Loucy (cell line): ENCODE results near the gene MTMR3.
"Not testable (repeated sequence)": the region's sequence is repeated elsewhere in the genome, so short reads cannot be mapped to it uniquely, and the experiment has no call there.

Experiments
- H2AFZ ChIP-seq: fragments of 200-600 bp; sonication (generic); 2 replicates; pipeline ENCODE4 v1.6.0; 2016; ENCODE audit warnings: antibody characterized with exemption, mild to moderate bottlenecking, low read length, moderate library complexity
- H3F3A ChIP-seq: fragments of 200-600 bp; 2 replicates; pipeline ENCODE4 v1.6.0; 2016; ENCODE audit warnings: antibody characterized with exemption, low read depth, mild to moderate bottlenecking
- H3K27me3 ChIP-seq: fragments of 200-600 bp; sonication (generic); 2 replicates; pipeline ENCODE4 v1.6.1; 2014; ENCODE audit warnings: low read length, mild to moderate bottlenecking; ENCODE audit not compliant: insufficient read depth, poor library complexity, severe bottlenecking
- H3K36me3 ChIP-seq: fragments of 200-600 bp; sonication (generic); 2 replicates; pipeline ENCODE4 v1.6.1; 2016; ENCODE audit warnings: low read length; ENCODE audit not compliant: insufficient read depth
- H3K4me1 ChIP-seq: fragments of 200-600 bp; sonication (generic); 2 replicates; pipeline ENCODE4 v1.5.1; 2014; ENCODE audit warnings: low read length, mild to moderate bottlenecking; ENCODE audit not compliant: insufficient read depth, poor library complexity, severe bottlenecking
- H3K4me2 ChIP-seq: fragments of 200-600 bp; sonication (generic); 2 replicates; pipeline ENCODE4 v1.6.0; 2014; ENCODE audit warnings: antibody characterized with exemption, low read length, low read depth, mild to moderate bottlenecking; ENCODE audit not compliant: poor library complexity, severe bottlenecking
- H3K4me3 ChIP-seq: fragments of 200-600 bp; sonication (generic); 2 replicates; pipeline ENCODE4 v1.5.1; 2014; ENCODE audit warnings: low read length, mild to moderate bottlenecking, mixed read lengths; ENCODE audit not compliant: poor library complexity, severe bottlenecking
- H3K79me2 ChIP-seq: fragments of 200-600 bp; sonication (generic); 2 replicates; pipeline ENCODE4 v1.6.1; 2014; ENCODE audit warnings: low read length; ENCODE audit not compliant: insufficient read depth
- H3K9ac ChIP-seq: fragments of 200-600 bp; sonication (generic); 2 replicates; pipeline ENCODE4 v1.6.0; 2014; ENCODE audit warnings: mild to moderate bottlenecking, low read depth, low read length, moderate library complexity; ENCODE audit not compliant: poor library complexity, severe bottlenecking
- H3K9me2 ChIP-seq: fragments of 200-600 bp; sonication (generic); replicated peaks from 2 replicates; pipeline ENCODE4 v1.6.1; 2016; ENCODE audit warnings: low read depth, low read length, mixed read lengths
- H3K9me3 ChIP-seq: fragments of 200-600 bp; sonication (generic); 2 replicates; pipeline ENCODE4 v1.6.1; 2014; ENCODE audit warnings: mild to moderate bottlenecking, antibody characterized with exemption, low read length, low read depth; ENCODE audit not compliant: insufficient read depth
- H4K20me1 ChIP-seq: fragments of 200-600 bp; sonication (generic); 2 replicates; pipeline ENCODE4 v1.6.0; 2014; ENCODE audit warnings: antibody characterized with exemption, low read length, mild to moderate bottlenecking; ENCODE audit not compliant: insufficient read depth, poor library complexity, severe bottlenecking
- EZH2phosphoT487 ChIP-seq: fragments of 200-600 bp; IDR thresholded peaks from 2 replicates; pipeline ENCODE4 v1.6.1; 2018; ENCODE audit warnings: antibody characterized with exemption, mild to moderate bottlenecking, moderate library complexity, borderline replicate concordance
- TF ChIP-seq, protein P1 (sequence below): fragments of 200-600 bp; sonication (generic); conservative IDR thresholded peaks from 2 replicates; pipeline ENCODE4 v1.5.1; 2014; ENCODE audit warnings: mild to moderate bottlenecking, antibody characterized with exemption, low read length

The MTMR3 gene

GRCh38 chr22:29855611-29856181, 27.3 kb upstream of the MTMR3 start:
- Histone ChIP-seq H3K4me2 (no peak overlapping the region), H3K9me3 (no peaks in the 10 kb centered on the region), H4K20me1 (no peaks in the 10 kb centered on the region), H3K27me3 (no peaks in the 10 kb centered on the region), H3F3A (no peaks in the 10 kb centered on the region), H3K79me2 (no peaks in the 10 kb centered on the region), H3K9me2 (no peaks in the 10 kb centered on the region), H3K9ac (no peak overlapping the region), H3K4me1 (no peaks in the 10 kb centered on the region), H3K4me3 (no peak overlapping the region), H3K36me3 (no peaks in the 10 kb centered on the region), H2AFZ (no peak overlapping the region)
- TF ChIP-seq, protein P1, sequence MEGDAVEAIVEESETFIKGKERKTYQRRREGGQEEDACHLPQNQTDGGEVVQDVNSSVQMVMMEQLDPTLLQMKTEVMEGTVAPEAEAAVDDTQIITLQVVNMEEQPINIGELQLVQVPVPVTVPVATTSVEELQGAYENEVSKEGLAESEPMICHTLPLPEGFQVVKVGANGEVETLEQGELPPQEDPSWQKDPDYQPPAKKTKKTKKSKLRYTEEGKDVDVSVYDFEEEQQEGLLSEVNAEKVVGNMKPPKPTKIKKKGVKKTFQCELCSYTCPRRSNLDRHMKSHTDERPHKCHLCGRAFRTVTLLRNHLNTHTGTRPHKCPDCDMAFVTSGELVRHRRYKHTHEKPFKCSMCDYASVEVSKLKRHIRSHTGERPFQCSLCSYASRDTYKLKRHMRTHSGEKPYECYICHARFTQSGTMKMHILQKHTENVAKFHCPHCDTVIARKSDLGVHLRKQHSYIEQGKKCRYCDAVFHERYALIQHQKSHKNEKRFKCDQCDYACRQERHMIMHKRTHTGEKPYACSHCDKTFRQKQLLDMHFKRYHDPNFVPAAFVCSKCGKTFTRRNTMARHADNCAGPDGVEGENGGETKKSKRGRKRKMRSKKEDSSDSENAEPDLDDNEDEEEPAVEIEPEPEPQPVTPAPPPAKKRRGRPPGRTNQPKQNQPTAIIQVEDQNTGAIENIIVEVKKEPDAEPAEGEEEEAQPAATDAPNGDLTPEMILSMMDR, result no peak
- TF ChIP-seq EZH2phosphoT487, result no peak

GRCh38 chr22:29856496-29856895, 26.5 kb upstream of the MTMR3 start:
- no peaks in the 10 kb centered on the region for H3F3A ChIP-seq
- H3K4me1 ChIP-seq, result no peaks in the 10 kb centered on the region
- no peak overlapping the region for H3K4me2 ChIP-seq
- H3K9me3 ChIP-seq, result no peaks in the 10 kb centered on the region
- no peak overlapping the region for H3K9ac ChIP-seq
- no peaks in the 10 kb centered on the region for H3K79me2 ChIP-seq
- no peak for TF ChIP-seq EZH2phosphoT487
- TF ChIP-seq, protein P1, result no peak
- no peaks in the 10 kb centered on the region for H3K27me3 ChIP-seq
- H4K20me1 ChIP-seq, result no peaks in the 10 kb centered on the region
- no peaks in the 10 kb centered on the region for H3K9me2 ChIP-seq
- no peaks in the 10 kb centered on the region for H3K36me3 ChIP-seq
- no peak overlapping the region for H2AFZ ChIP-seq
- H3K4me3 ChIP-seq, result no peak overlapping the region

GRCh38 chr22:29859030-29859429, 23.9 kb upstream of the MTMR3 start:
- H3K4me2 ChIP-seq, H3K9me2 ChIP-seq, H4K20me1 ChIP-seq, H3K4me3 ChIP-seq, H3K9ac ChIP-seq, H3K4me1 ChIP-seq, H3K79me2 ChIP-seq, H3K9me3 ChIP-seq, H3K27me3 ChIP-seq, H3K36me3 ChIP-seq, H2AFZ ChIP-seq, H3F3A ChIP-seq: not testable (repeated sequence)

DNA sequence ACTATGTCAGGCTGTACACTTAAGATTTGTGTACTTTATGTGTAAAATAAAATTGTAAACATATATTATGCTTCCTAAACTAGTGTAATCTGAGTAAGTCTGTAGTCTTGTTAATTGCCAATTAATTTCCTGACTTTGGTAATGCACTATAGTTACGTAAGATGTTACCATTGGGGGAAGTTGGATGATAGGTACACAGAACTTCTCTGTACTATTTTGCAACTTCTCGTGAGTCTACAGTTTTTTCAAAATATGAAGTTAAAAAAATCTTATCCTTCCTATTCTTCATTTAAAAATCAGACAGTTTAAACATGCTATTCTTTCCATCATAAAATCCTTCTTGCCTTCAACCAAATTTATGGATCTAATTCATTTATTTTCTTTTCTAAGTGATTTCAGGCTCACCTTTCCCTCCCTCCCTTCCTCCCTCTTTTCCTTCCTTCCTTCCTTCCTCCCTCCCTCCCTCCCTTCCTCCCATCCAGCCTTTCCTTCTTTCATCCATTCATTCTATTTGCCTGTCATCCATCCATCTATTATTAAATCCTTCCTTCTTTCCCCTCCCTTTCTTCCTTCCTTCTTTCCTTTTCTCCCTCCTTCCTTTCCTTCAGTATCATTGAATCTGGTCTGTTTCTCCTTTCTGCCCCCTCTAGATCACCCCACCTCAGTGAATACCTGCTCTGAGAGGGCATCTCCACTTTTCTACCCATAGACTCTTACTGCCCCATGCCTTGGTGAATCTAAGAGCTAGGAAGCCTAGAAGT, 22.8 kb upstream of the MTMR3 start:
- TF ChIP-seq, protein P1, result no peak
- no peak for TF ChIP-seq EZH2phosphoT487
- no peak overlapping the region for H2AFZ ChIP-seq
- H3K9me2 ChIP-seq, result no peaks in the 10 kb centered on the region
- no peak overlapping the region for H3K9ac ChIP-seq
- no peaks in the 10 kb centered on the region for H3F3A ChIP-seq
- no peak overlapping the region for H3K4me3 ChIP-seq
- H3K27me3 ChIP-seq, result no peaks in the 10 kb centered on the region
- H3K79me2 ChIP-seq, result no peaks in the 10 kb centered on the region
- H3K36me3 ChIP-seq, result no peaks in the 10 kb centered on the region
- no peaks in the 10 kb centered on the region for H3K9me3 ChIP-seq
- no peaks in the 10 kb centered on the region for H4K20me1 ChIP-seq
- H3K4me1 ChIP-seq, result no peaks in the 10 kb centered on the region
- no peak overlapping the region for H3K4me2 ChIP-seq
